Measurements from ENCODE around the gene IARS1.

The IARS1 gene

GRCh38 chr9:92324889-92325268 is 31.4 kb upstream of the IARS1 start:
- peak overlapping the region; percentile 85 to 96 for H3K4me3 ChIP-seq (ENCODE audit: low read depth in 1 of 2, low read length in 2 of 2)
- H3K4me2 ChIP-seq (ENCODE audit: insufficient read depth, low read length), result peak overlapping the region; percentile 97
- ATAC-seq (ENCODE audit: insufficient read depth, low read depth), result peak; percentile 19
- H3K36me3 ChIP-seq (ENCODE audit: insufficient read depth, low read length), result peaks cover 32% of the 10 kb centered on the region
- peak overlapping the region; percentile 84 for H3K9ac ChIP-seq (ENCODE audit: low read depth, low read length)
- peak overlapping the region; percentile 94 for H2AFZ ChIP-seq (ENCODE audit: low read depth, low read length)
- TF ChIP-seq EZH2 (IDR thresholded peaks at IDR 0.05; ENCODE audit: borderline replicate concordance, low read depth, low read length, severe bottlenecking), result no peak
- TF ChIP-seq, protein P1, sequence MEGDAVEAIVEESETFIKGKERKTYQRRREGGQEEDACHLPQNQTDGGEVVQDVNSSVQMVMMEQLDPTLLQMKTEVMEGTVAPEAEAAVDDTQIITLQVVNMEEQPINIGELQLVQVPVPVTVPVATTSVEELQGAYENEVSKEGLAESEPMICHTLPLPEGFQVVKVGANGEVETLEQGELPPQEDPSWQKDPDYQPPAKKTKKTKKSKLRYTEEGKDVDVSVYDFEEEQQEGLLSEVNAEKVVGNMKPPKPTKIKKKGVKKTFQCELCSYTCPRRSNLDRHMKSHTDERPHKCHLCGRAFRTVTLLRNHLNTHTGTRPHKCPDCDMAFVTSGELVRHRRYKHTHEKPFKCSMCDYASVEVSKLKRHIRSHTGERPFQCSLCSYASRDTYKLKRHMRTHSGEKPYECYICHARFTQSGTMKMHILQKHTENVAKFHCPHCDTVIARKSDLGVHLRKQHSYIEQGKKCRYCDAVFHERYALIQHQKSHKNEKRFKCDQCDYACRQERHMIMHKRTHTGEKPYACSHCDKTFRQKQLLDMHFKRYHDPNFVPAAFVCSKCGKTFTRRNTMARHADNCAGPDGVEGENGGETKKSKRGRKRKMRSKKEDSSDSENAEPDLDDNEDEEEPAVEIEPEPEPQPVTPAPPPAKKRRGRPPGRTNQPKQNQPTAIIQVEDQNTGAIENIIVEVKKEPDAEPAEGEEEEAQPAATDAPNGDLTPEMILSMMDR (IDR thresholded peaks at IDR 0.05; ENCODE audit: borderline replicate concordance, extremely low read depth, low read length, poor library complexity, severe bottlenecking), result no peak
- H3K4me1 ChIP-seq (ENCODE audit: insufficient read depth, low read length), result peaks cover 41% of the 10 kb centered on the region
- H3K79me2 ChIP-seq (ENCODE audit: insufficient read depth, low read length), result peaks cover 69% of the 10 kb centered on the region
- no peaks in the 10 kb centered on the region; the same call in 1 of the 2 replicates for H4K20me1 ChIP-seq (ENCODE audit: insufficient read depth, low read length)
- DNase-seq, result no peak
- no peaks in the 10 kb centered on the region for H3K9me3 ChIP-seq (ENCODE audit: insufficient read depth, low read length, severe bottlenecking)
- peak overlapping the region; percentile 96 for H3K27ac ChIP-seq (ENCODE audit: low read length)
- H3K27me3 ChIP-seq (ENCODE audit: insufficient read depth, low read length, poor library complexity), result no peaks in the 10 kb centered on the region

- TF ChIP-seq, protein P1 (IDR thresholded peaks at IDR 0.05; ENCODE audit: borderline replicate concordance, extremely low read depth, low read length, poor library complexity, severe bottlenecking), result no peak
- TF ChIP-seq EZH2 (IDR thresholded peaks at IDR 0.05; ENCODE audit: borderline replicate concordance, low read depth, low read length, severe bottlenecking), result no peak
- H3K79me2 ChIP-seq (ENCODE audit: insufficient read depth, low read length), result peaks cover 65% of the 10 kb centered on the region
- H3K4me1 ChIP-seq (ENCODE audit: insufficient read depth, low read length), result peaks cover 41% of the 10 kb centered on the region
- peak overlapping the region; percentile 97 for H3K4me2 ChIP-seq (ENCODE audit: insufficient read depth, low read length)
- peak overlapping the region; percentile 84 for H3K9ac ChIP-seq (ENCODE audit: low read depth, low read length)
- DNase-seq (no peak), ATAC-seq (ENCODE audit: insufficient read depth, low read depth) (no peak)
- peak overlapping the region; percentile 85 to 96 for H3K4me3 ChIP-seq (ENCODE audit: low read depth in 1 of 2, low read length in 2 of 2)
- H3K36me3 ChIP-seq (ENCODE audit: insufficient read depth, low read length), result peaks cover 35% of the 10 kb centered on the region
- no peaks in the 10 kb centered on the region for H3K27me3 ChIP-seq (ENCODE audit: insufficient read depth, low read length, poor library complexity)
- H2AFZ ChIP-seq (ENCODE audit: low read depth, low read length), result peak overlapping the region; percentile 94
- no peaks in the 10 kb centered on the region; the same call in 1 of the 2 replicates for H4K20me1 ChIP-seq (ENCODE audit: insufficient read depth, low read length)
- H3K27ac ChIP-seq (ENCODE audit: low read length), result peak overlapping the region; percentile 96
- H3K9me3 ChIP-seq (ENCODE audit: insufficient read depth, low read length, severe bottlenecking), result no peaks in the 10 kb centered on the region
These were observed 30.9 kb upstream of the IARS1 start for GRCh38 chr9:92324431-92324830.

DNA sequence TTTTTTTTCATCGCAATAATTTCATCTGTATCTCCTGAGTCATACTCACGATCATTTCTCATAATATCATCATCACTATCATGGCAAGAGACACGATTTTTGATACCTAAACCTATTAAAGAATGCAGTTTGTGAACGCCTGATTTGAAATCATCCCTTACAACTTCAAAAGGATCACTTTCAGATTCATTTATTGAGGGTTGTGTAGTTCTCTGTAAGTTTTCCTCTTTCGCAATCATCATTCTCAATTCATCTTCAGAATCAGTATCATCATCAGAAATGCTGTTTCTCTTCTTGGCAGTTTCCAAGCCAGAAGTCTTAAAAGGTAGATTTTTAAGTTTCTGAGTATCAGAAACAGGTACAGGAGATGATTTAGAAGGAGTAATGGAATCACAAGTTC is 22.0 kb upstream of the IARS1 start:
- TF ChIP-seq EZH2 (IDR thresholded peaks at IDR 0.05; ENCODE audit: borderline replicate concordance, low read depth, low read length, severe bottlenecking), result no peak
- TF ChIP-seq, protein P1 (IDR thresholded peaks at IDR 0.05; ENCODE audit: borderline replicate concordance, extremely low read depth, low read length, poor library complexity, severe bottlenecking), result no peak
- H3K36me3 ChIP-seq (ENCODE audit: insufficient read depth, low read length), result peaks cover 55% of the 10 kb centered on the region
- DNase-seq (no peak), ATAC-seq (ENCODE audit: insufficient read depth, low read depth) (no peak)
- no peaks in the 10 kb centered on the region for H3K27me3 ChIP-seq (ENCODE audit: insufficient read depth, low read length, poor library complexity)
- no peaks in the 10 kb centered on the region for H3K4me1 ChIP-seq (ENCODE audit: insufficient read depth, low read length)
- H2AFZ ChIP-seq (ENCODE audit: low read depth, low read length), result no peak overlapping the region
- H3K9me3 ChIP-seq (ENCODE audit: insufficient read depth, low read length, severe bottlenecking), result no peaks in the 10 kb centered on the region
- no peaks in the 10 kb centered on the region for H4K20me1 ChIP-seq (ENCODE audit: insufficient read depth, low read length)
- no peak overlapping the region for H3K27ac ChIP-seq (ENCODE audit: low read length)
- H3K9ac ChIP-seq (ENCODE audit: low read depth, low read length), result no peak overlapping the region
- H3K4me3 ChIP-seq (ENCODE audit: low read depth in 1 of 2, low read length in 2 of 2), result no peak overlapping the region
- no peak overlapping the region for H3K4me2 ChIP-seq (ENCODE audit: insufficient read depth, low read length)
- peaks cover 6% of the 10 kb centered on the region; the same call in 1 of the 2 replicates for H3K79me2 ChIP-seq (ENCODE audit: insufficient read depth, low read length)

- Histone ChIP-seq H3K4me2 (ENCODE audit: insufficient read depth, low read length) (no peak overlapping the region), H3K27ac (ENCODE audit: low read length) (no peak overlapping the region)
These were observed 20.1 kb upstream of the IARS1 start for GRCh38 chr9:92313624-92314012.

More at GRCh38 chr9:92313624-92314012, 20.1 kb upstream of the IARS1 start:
- Histone ChIP-seq H4K20me1 (ENCODE audit: insufficient read depth, low read length) (no peaks in the 10 kb centered on the region), H3K36me3 (ENCODE audit: insufficient read depth, low read length) (peaks cover 61% of the 10 kb centered on the region), H2AFZ (ENCODE audit: low read depth, low read length) (no peak overlapping the region), H3K4me1 (ENCODE audit: insufficient read depth, low read length) (no peaks in the 10 kb centered on the region), H3K79me2 (ENCODE audit: insufficient read depth, low read length) (peaks cover 6% of the 10 kb centered on the region; the same call in 1 of the 2 replicates), H3K9ac (ENCODE audit: low read depth, low read length) (no peak overlapping the region), H3K27me3 (ENCODE audit: insufficient read depth, low read length, poor library complexity) (no peaks in the 10 kb centered on the region), H3K9me3 (ENCODE audit: insufficient read depth, low read length, severe bottlenecking) (no peaks in the 10 kb centered on the region), H3K4me3 (ENCODE audit: low read depth in 1 of 2, low read length in 2 of 2) (no peak overlapping the region)
- no peak for ATAC-seq (ENCODE audit: insufficient read depth, low read depth)
- no peak for TF ChIP-seq EZH2 (IDR thresholded peaks at IDR 0.05; ENCODE audit: borderline replicate concordance, low read depth, low read length, severe bottlenecking)
- TF ChIP-seq, protein P1 (IDR thresholded peaks at IDR 0.05; ENCODE audit: borderline replicate concordance, extremely low read depth, low read length, poor library complexity, severe bottlenecking), result no peak
- no peak for DNase-seq
